Brain microvascular endothelial cell (primary cell): ENCODE data around the gene ZNF503.
"Not testable (repeated sequence)": the region's sequence is repeated elsewhere in the genome, so short reads cannot be mapped to it uniquely, and the experiment has no call there.

Source experiments
- DNase-seq: peaks from one replicate; pipeline ENCODE4 v3.0.0-alpha.2; 2020
- H3K27ac ChIP-seq: fragments of 250-450 bp; sonication (Bioruptor Pico); 2 replicates; pipeline ENCODE4 v1.5.1; 2020; ENCODE audit warnings: mild to moderate bottlenecking, moderate library complexity
- H3K27me3 ChIP-seq: fragments of 250-450 bp; sonication (Bioruptor Pico); replicated peaks from 2 replicates; pipeline ENCODE4 v1.5.1; 2020; ENCODE audit warnings: mild to moderate bottlenecking
- H3K36me3 ChIP-seq: fragments of 250-450 bp; sonication (Bioruptor Pico); replicated peaks from 2 replicates; pipeline ENCODE4 v1.5.1; 2020; ENCODE audit warnings: mild to moderate bottlenecking
- H3K4me3 ChIP-seq: 2 replicates; pipeline ENCODE4 v1.5.1; 2011; ENCODE audit warnings: low read depth, mild to moderate bottlenecking, control low read depth, low read length, moderate library complexity
- in situ Hi-C: cut with HindIII; loops from 2 replicates; pipeline ENCODE4 v1.10.0; 2017; ENCODE audit warnings: low sequenced_read_pairs, low pct_ligation_motif_present
- TF ChIP-seq, protein P1 (sequence below): IDR thresholded peaks from 2 replicates; pipeline ENCODE4 v1.5.1; 2011; ENCODE audit warnings: low read depth, mild to moderate bottlenecking, moderate library complexity, low read length, control low read depth, inconsistent platforms; ENCODE audit errors: missing control alignments

The ZNF503 gene

DNA sequence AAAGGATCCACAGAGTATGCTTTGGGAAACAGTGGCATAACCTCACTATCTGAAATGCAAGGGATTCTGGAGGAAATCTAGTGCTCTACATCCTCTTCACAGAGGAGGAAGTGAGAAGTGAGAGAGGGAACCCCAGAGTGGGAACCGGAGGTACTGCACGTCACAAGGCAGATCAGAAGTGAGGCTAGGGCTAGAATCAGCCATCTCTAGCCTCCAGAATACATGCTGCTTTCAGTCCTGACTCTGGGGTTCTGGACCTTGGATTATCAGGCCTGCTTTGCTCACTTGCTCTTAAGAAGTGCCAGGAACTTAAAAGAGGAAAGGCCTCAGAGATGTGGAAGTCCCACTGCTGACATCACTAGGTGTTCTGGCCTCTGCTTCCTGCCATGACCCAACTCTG, 25.7 kb downstream of the ZNF503 start:
- Histone ChIP-seq H3K4me3 (no peak overlapping the region), H3K36me3 (no peaks in the 10 kb centered on the region), H3K27me3 (no peaks in the 10 kb centered on the region), H3K27ac (no peak overlapping the region)
- in situ Hi-C loops, result no loop called here
- TF ChIP-seq, protein P1, sequence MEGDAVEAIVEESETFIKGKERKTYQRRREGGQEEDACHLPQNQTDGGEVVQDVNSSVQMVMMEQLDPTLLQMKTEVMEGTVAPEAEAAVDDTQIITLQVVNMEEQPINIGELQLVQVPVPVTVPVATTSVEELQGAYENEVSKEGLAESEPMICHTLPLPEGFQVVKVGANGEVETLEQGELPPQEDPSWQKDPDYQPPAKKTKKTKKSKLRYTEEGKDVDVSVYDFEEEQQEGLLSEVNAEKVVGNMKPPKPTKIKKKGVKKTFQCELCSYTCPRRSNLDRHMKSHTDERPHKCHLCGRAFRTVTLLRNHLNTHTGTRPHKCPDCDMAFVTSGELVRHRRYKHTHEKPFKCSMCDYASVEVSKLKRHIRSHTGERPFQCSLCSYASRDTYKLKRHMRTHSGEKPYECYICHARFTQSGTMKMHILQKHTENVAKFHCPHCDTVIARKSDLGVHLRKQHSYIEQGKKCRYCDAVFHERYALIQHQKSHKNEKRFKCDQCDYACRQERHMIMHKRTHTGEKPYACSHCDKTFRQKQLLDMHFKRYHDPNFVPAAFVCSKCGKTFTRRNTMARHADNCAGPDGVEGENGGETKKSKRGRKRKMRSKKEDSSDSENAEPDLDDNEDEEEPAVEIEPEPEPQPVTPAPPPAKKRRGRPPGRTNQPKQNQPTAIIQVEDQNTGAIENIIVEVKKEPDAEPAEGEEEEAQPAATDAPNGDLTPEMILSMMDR, result no peak
- no peak for DNase-seq

DNA sequence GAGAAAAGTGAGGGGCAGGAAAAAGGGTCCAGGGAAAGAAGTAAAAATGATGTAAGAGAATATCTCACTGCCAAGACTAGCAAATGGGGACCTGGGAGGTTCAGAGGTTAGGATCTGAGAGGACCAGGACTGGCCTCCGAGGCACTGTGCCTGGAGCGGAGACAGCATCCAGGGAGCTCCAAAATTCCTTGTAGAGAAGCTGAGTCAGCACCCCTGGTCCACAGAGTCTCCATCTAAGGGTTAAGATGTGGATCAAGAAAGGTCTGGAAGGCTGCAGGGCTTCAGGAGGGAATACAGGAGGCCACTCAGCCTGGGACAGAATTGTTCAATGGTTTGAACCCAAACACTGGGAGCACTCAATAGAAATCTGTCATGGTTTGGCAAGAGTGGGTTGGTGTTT, 30.6 kb downstream of the ZNF503 start:
- Histone ChIP-seq H3K27me3 (no peaks in the 10 kb centered on the region), H3K36me3 (no peaks in the 10 kb centered on the region), H3K27ac (no peak overlapping the region), H3K4me3 (no peak overlapping the region)
- in situ Hi-C loops, result no loop called here
- no peak for DNase-seq
- TF ChIP-seq, protein P1, result no peak

DNA sequence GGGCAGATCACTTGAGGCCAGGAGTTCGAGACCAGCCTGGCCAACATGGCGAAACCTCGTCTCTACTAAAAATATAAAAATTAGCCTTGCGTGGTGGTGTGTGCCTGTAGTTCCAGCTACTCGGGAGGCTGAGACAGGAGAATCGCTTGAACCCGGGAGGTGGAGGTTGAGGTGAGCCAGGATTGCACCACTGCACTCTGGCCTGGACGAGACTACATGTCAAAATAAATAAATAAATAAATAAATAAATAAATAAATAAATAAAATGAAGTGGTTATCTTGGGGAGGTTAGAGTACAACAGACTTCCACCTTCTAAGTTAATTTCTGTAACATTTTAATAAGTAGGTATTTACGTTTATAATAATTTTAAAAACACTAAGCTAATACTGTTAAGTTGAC, 31.7 kb downstream of the ZNF503 start:
- H3K4me3 ChIP-seq, in situ Hi-C loops, H3K36me3 ChIP-seq, H3K27ac ChIP-seq, DNase-seq, H3K27me3 ChIP-seq: not testable (repeated sequence)

DNA sequence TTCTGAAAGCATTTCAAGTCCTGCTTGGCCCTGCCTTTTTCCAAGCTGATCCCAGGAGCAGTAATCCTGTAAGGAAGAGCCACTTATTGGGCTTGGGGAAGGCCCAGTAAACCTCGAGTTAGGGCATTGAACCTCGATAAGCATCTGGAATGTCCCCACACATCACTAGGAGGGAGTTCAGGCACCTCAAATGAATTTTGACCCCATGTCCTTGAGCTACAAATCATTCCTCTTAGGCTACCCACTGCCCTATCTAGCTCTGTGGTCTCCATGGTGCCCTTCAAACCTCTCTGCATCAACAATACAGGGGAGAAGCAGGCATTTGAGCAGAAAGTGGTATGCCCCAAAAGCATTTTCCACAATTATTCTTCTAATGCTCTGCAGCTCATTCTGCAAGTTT, 33.7 kb downstream of the ZNF503 start:
- no peak overlapping the region for H3K4me3 ChIP-seq
- in situ Hi-C loops, result no loop called here

DNA sequence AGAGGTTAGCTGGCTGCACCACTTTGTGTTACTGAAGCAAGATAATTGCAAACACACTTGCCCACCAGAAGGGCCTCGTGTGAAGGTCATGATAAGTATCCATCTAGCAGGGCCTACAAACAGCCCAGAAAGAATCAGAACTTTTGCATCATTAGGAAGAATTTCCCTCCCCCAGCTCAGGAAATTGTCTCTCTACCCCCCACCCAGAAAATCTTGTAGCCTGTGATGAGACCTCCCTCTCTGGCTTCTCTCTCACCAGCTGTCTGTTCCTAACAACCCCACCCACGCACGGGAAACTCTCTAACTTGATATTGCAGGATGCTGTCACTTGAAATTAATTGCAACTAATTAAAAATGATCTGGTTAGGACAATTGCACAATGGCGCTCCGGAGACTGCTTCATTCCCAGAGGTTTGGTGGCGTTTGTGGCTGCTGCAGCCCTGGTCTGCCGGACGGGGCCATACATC, 34.5 kb downstream of the ZNF503 start:
- TF ChIP-seq, protein P1, result no peak
- Histone ChIP-seq H3K27me3 (no peaks in the 10 kb centered on the region), H3K36me3 (no peaks in the 10 kb centered on the region), H3K27ac (no peak overlapping the region), H3K4me3 (no peak overlapping the region)
- in situ Hi-C loops, result no loop called here
- DNase-seq, result no peak

More for the DNA sequence above, 33.7 kb downstream of the ZNF503 start:
- no peaks in the 10 kb centered on the region for H3K27me3 ChIP-seq
- no peak for DNase-seq
- no peak overlapping the region for H3K27ac ChIP-seq
- TF ChIP-seq, protein P1, result no peak
- no peaks in the 10 kb centered on the region for H3K36me3 ChIP-seq

DNA sequence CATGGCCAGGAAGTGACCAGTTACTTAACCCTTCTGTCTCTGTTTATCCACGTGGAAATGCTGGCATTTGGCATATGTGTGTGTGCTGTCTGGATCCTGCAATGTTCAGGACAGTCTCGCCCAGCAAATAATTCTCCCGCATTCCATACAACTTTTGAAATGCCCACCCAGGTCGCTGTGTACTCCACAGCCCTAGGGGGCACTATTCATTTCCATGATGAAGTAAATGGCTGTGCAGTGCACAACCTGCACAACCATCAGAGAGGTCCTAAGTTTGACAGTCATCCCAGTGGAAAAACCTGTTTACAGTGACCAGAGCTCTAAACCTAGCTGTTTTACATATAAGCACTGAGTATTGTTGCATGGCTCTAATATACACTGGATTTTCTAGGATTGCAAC, 38.1 kb downstream of the ZNF503 start:
- H3K36me3 ChIP-seq, result no peaks in the 10 kb centered on the region
- no peaks in the 10 kb centered on the region for H3K27me3 ChIP-seq
- TF ChIP-seq, protein P1, result no peak
- DNase-seq, result no peak
- H3K4me3 ChIP-seq, result no peak overlapping the region
- H3K27ac ChIP-seq, result no peak overlapping the region
- in situ Hi-C loops, result no loop called here

DNA sequence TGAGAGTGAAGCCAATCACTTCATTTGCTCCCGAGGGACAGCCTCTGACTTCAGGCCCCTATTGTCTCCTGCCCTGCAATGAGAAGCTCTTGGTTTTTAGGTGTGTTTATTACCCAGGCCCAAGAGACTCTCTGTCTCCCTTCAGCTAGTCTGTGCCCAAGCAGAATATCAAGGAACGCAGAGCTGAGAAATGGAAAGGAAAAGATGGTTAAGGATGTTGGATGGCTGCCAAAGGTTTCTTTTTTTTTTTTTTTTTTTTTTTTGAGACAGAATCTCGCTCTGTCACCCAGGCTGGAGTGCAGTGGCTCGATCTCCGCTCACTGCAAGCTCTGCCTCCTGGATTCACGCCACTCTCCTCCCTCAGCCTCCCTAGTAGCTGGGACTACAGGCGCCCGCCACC, 41.7 kb downstream of the ZNF503 start:
- H3K36me3 ChIP-seq, in situ Hi-C loops, DNase-seq, H3K4me3 ChIP-seq, H3K27me3 ChIP-seq, H3K27ac ChIP-seq: not testable (repeated sequence)
